ENCODE measurements around the gene GSK3B.

- no peak for TF ChIP-seq CTCF (IDR thresholded peaks at IDR 0.05)
- no peak for TF ChIP-seq EZH2 (IDR thresholded peaks at IDR 0.05)
- no peak for TF ChIP-seq EZH2phosphoT487 (IDR thresholded peaks at IDR 0.05)
These were observed at the start of gene GSK3B for GRCh38 chr3:120093911-120094775.

Data from neural progenitor cell (in vitro differentiated cells).